ENCODE data around the gene ABCA7. TPM values are rescaled to one million over a fixed set of nuclear protein-coding genes. Genes with fewer than 3 reads are reported as not detected.
A peak's percentile ranks its signal among the peaks of the same experiment; 100 is the strongest.

ABCA7 gene
- total and polyA plus RNA-seq, 2 of the 13 experiments (the other 11 are each of a cell fraction or from before 2014, with no cell fraction given): 4.4 to 32.4 TPM

DNA sequence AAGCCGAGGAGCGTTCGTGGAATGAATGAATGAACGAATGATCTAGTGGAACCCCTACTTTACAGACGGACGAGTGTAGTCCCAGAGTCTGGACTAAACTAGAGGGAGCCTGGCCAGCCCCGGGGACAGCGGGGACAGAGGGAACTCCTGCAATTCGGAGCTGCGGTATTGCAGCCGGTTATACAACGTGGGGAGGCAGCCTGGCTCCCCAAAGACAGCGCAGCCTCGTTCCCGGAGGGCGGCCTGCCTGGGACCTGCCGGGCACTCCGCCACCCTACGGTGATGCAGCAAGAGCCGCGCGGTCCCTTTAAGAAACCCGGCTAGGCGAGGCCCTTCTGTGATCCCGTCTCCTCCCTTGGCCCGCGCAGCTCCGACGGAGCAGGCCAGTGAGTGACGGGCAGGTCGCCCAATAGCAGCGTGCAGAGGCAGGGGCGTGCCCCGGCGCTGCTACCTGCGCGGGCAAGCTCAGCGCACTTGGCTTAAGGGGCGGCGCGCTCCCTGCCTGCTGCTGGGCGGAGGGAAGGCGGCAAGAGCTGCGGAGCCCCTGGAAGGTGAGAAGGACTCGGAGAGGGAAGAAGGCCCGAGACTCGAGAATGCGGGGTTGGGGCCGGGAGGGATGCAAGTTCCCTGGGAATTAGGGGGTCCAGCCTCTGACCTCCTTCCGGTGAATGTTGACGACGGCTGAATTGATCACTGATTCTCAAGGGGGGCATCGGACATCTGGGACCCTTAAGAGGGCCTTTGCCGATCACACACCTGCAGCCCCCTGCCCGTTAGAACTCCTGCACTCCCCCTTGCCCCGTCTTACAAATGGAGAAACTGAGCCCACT lies at the start of gene ABCA7 (continued):
- TF ChIP-seq ARID2 (CRISPR knock-in tag; IDR thresholded peaks at IDR 0.05; ENCODE audit: borderline replicate concordance): no peak
- TF ChIP-seq ZNF703 (CRISPR knock-in tag; IDR thresholded peaks at IDR 0.05; ENCODE audit: borderline replicate concordance): no peak
- TF ChIP-seq GRHL1 (CRISPR knock-in tag; conservative IDR thresholded peaks at IDR 0.05): no peak
- no peak for TF ChIP-seq GFI1 (CRISPR knock-in tag; IDR thresholded peaks at IDR 0.05; ENCODE audit: borderline replicate concordance)
- TF ChIP-seq THYN1 (CRISPR knock-in tag; IDR thresholded peaks at IDR 0.05; ENCODE audit: borderline replicate concordance, low read depth): no peak
- TF ChIP-seq ZNF598 (CRISPR knock-in tag; IDR thresholded peaks at IDR 0.05; ENCODE audit: borderline replicate concordance): no peak
- no peak for TF ChIP-seq IRX3 (CRISPR knock-in tag; IDR thresholded peaks at IDR 0.05; ENCODE audit: borderline replicate concordance, low read depth)
- TF ChIP-seq ZNF891 (CRISPR knock-in tag; IDR thresholded peaks at IDR 0.05): peak; percentile 67; the same call in 1 of the 2 replicates
- TF ChIP-seq ZNF33A (CRISPR knock-in tag; IDR thresholded peaks at IDR 0.05; ENCODE audit: borderline replicate concordance): no peak
- no peak for TF ChIP-seq RCOR2 (CRISPR knock-in tag; IDR thresholded peaks at IDR 0.05)
- TF ChIP-seq KLF11 (CRISPR knock-in tag; IDR thresholded peaks at IDR 0.05): peak; percentile 95
- no peak for TF ChIP-seq MLLT10 (CRISPR knock-in tag; IDR thresholded peaks at IDR 0.05)
- no peak for TF ChIP-seq ZNF530 (CRISPR knock-in tag; IDR thresholded peaks at IDR 0.05; ENCODE audit: low read depth)
- TF ChIP-seq ISX (CRISPR knock-in tag; conservative IDR thresholded peaks at IDR 0.05): no peak
- TF ChIP-seq POLR2AphosphoS2 (IDR thresholded peaks at IDR 0.05; ENCODE audit: low read depth, low read length): peak; percentile 36; the same call in 1 of the 2 replicates
- peak; percentile 5; the same call in 1 of the 2 replicates for TF ChIP-seq ZNF772 (CRISPR knock-in tag; IDR thresholded peaks at IDR 0.05)
- TF ChIP-seq ZBTB21 (CRISPR knock-in tag; IDR thresholded peaks at IDR 0.05): no peak
- TF ChIP-seq NCOR1 (IDR thresholded peaks at IDR 0.05; ENCODE audit: borderline replicate concordance, low read length): no peak
- TF ChIP-seq, protein P1, sequence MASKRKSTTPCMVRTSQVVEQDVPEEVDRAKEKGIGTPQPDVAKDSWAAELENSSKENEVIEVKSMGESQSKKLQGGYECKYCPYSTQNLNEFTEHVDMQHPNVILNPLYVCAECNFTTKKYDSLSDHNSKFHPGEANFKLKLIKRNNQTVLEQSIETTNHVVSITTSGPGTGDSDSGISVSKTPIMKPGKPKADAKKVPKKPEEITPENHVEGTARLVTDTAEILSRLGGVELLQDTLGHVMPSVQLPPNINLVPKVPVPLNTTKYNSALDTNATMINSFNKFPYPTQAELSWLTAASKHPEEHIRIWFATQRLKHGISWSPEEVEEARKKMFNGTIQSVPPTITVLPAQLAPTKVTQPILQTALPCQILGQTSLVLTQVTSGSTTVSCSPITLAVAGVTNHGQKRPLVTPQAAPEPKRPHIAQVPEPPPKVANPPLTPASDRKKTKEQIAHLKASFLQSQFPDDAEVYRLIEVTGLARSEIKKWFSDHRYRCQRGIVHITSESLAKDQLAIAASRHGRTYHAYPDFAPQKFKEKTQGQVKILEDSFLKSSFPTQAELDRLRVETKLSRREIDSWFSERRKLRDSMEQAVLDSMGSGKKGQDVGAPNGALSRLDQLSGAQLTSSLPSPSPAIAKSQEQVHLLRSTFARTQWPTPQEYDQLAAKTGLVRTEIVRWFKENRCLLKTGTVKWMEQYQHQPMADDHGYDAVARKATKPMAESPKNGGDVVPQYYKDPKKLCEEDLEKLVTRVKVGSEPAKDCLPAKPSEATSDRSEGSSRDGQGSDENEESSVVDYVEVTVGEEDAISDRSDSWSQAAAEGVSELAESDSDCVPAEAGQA (IDR thresholded peaks at IDR 0.05; ENCODE audit: low read depth): no peak
- TF ChIP-seq, protein P1 (CRISPR knock-in tag; IDR thresholded peaks at IDR 0.05; ENCODE audit: borderline replicate concordance): no peak
- TF ChIP-seq ZFP1 (CRISPR knock-in tag; IDR thresholded peaks at IDR 0.05): no peak
- TF ChIP-seq PAX8 (CRISPR knock-in tag; IDR thresholded peaks at IDR 0.05; ENCODE audit: borderline replicate concordance): no peak
- no peak for TF ChIP-seq ZNF10 (CRISPR knock-in tag; IDR thresholded peaks at IDR 0.05; ENCODE audit: borderline replicate concordance, low read depth)

Measured in HepG2 (cell line).